HepG2 (cell line): ENCODE results near the gene TULP3. TPM values are rescaled to one million over a fixed set of nuclear protein-coding genes. Genes with fewer than 3 reads are reported as not detected.
A peak's percentile ranks its signal among the peaks of the same experiment; 100 is the strongest.

Source experiments
- FOXC1 ChIP-seq: sonication (generic); formaldehyde crosslinking; IDR thresholded peaks from 2 replicates; pipeline ENCODE4 v1.8.0; 2022; ENCODE audit warnings: mild to moderate bottlenecking, missing genetic modification reagents, borderline replicate concordance
- FOXJ3 ChIP-seq: sonication (generic); formaldehyde crosslinking; IDR thresholded peaks from 2 replicates; pipeline ENCODE4 v1.4.0; 2020; ENCODE audit warnings: missing genetic modification reagents, mild to moderate bottlenecking, borderline replicate concordance
- GLI4 ChIP-seq: sonication (generic); formaldehyde crosslinking; IDR thresholded peaks from 2 replicates; pipeline ENCODE4 v1.5.1; 2020; ENCODE audit warnings: missing genetic modification reagents, mild to moderate bottlenecking, moderate library complexity, borderline replicate concordance
- HOXA3 ChIP-seq: sonication (generic); formaldehyde crosslinking; IDR thresholded peaks from 2 replicates; pipeline ENCODE4 v1.5.0; 2020; ENCODE audit warnings: missing genetic modification reagents
- KAT8 ChIP-seq: IDR thresholded peaks from 2 replicates; pipeline ENCODE4 v1.6.1; 2016; ENCODE audit warnings: missing genetic modification reagents, missing compliant biosample characterization
- KDM6A ChIP-seq: IDR thresholded peaks from 2 replicates; pipeline ENCODE4 v1.6.1; 2016; ENCODE audit warnings: low read depth
- KMT2A ChIP-seq: sonication (generic); formaldehyde crosslinking; IDR thresholded peaks from 2 replicates; pipeline ENCODE4 v1.4.0; 2020; ENCODE audit warnings: missing genetic modification reagents
- MAZ ChIP-seq, 2 experiments: sonication (generic) in 1 of 2; formaldehyde crosslinking in 1 of 2; IDR thresholded peaks; 2 replicates each; pipeline versions ENCODE4 v1.5.0 to v1.6.1; 2012 to 2020; ENCODE audit warnings: low read depth in 2 of 2, mild to moderate bottlenecking in 2 of 2, borderline replicate concordance in 1 of 2, improper control_type of control experiment in 1 of 2, low read length in 1 of 2, missing genetic modification reagents in 1 of 2, moderate library complexity in 1 of 2
- MYNN ChIP-seq: sonication (generic); formaldehyde crosslinking; IDR thresholded peaks from 2 replicates; pipeline ENCODE4 v1.4.0; 2020; ENCODE audit warnings: mild to moderate bottlenecking, low read depth, missing genetic modification reagents
- NPAS2 ChIP-seq: sonication (generic); formaldehyde crosslinking; IDR thresholded peaks from 2 replicates; pipeline ENCODE4 v1.8.0; 2022; ENCODE audit warnings: mild to moderate bottlenecking, missing genetic modification reagents, borderline replicate concordance
- NR2C2 ChIP-seq: sonication (generic); formaldehyde crosslinking; IDR thresholded peaks from 2 replicates; pipeline ENCODE4 v1.4.0; 2020; ENCODE audit warnings: missing genetic modification reagents, mild to moderate bottlenecking, moderate library complexity, borderline replicate concordance
- PLRG1 ChIP-seq: fragments of 450-650 bp; conservative IDR thresholded peaks from 2 replicates; pipeline ENCODE4 v1.6.1; 2016
- RBAK ChIP-seq: sonication (generic); formaldehyde crosslinking; IDR thresholded peaks from 2 replicates; pipeline ENCODE4 v1.5.1; 2020; ENCODE audit warnings: mild to moderate bottlenecking, missing genetic modification reagents
- REL ChIP-seq: sonication (generic); formaldehyde crosslinking; conservative IDR thresholded peaks from 2 replicates; pipeline ENCODE4 v1.8.0; 2022; ENCODE audit warnings: mild to moderate bottlenecking, missing genetic modification reagents, moderate library complexity
- SALL2 ChIP-seq: sonication (generic); formaldehyde crosslinking; IDR thresholded peaks from 2 replicates; pipeline ENCODE4 v1.8.1; 2023; ENCODE audit warnings: mild to moderate bottlenecking, missing genetic modification reagents, inconsistent platforms
- SKI ChIP-seq: fragments of 450-650 bp; IDR thresholded peaks from one replicate; pipeline ENCODE4 v1.6.1; 2018; ENCODE audit warnings: mild to moderate bottlenecking; ENCODE audit not compliant: partially characterized antibody
- TCF12 ChIP-seq, 2 experiments: fragments of 450-650 bp in 1 of 2; sonication (generic) in 1 of 2; formaldehyde crosslinking in 1 of 2; IDR thresholded peaks; 2 replicates each; pipeline versions ENCODE4 v1.6.1 to v1.8.0; 2017 to 2022; ENCODE audit warnings: antibody characterized with exemption in 1 of 2, mild to moderate bottlenecking in 1 of 2, missing genetic modification reagents in 1 of 2, moderate library complexity in 1 of 2
- ZBTB21 ChIP-seq: sonication (generic); formaldehyde crosslinking; IDR thresholded peaks from 2 replicates; pipeline ENCODE4 v1.4.0; 2020; ENCODE audit warnings: missing genetic modification reagents
- ZNF263 ChIP-seq: sonication (generic); formaldehyde crosslinking; IDR thresholded peaks from 2 replicates; pipeline ENCODE4 v1.4.0; 2020; ENCODE audit warnings: missing genetic modification reagents
- ZNF333 ChIP-seq: sonication (generic); formaldehyde crosslinking; IDR thresholded peaks from 2 replicates; pipeline ENCODE4 v1.4.0; 2020; ENCODE audit warnings: mild to moderate bottlenecking, missing genetic modification reagents, borderline replicate concordance
- ZNF512B ChIP-seq: sonication (generic); formaldehyde crosslinking; IDR thresholded peaks from 2 replicates; pipeline ENCODE4 v1.5.1; 2020; ENCODE audit warnings: missing genetic modification reagents, mild to moderate bottlenecking, borderline replicate concordance
- ZNF704 ChIP-seq: sonication (generic); formaldehyde crosslinking; IDR thresholded peaks from 2 replicates; pipeline ENCODE4 v1.8.1; 2023; ENCODE audit warnings: mild to moderate bottlenecking, inconsistent platforms, moderate library complexity, missing genetic modification reagents, borderline replicate concordance
- polyA plus RNA-seq, 8 experiments: library from polyadenylated mRNA; depleted of rRNA in 3 of 8; stranded (reverse) in 7 of 8; unstranded in 1 of 8; fragments of >200 nt; fragmentation: Illumina TruSeq in 4 of 8; extraction: Trizol in 4 of 8; gene quantifications; 2 replicates each; pipeline versions ENCODE4 v1.2.1 to v1.2.3, GENCODE V29; 2011 to 2016; ENCODE audit warnings: low read depth in 4 of 8, missing spikeins in 1 of 8, mixed read lengths in 1 of 8; ENCODE audit not compliant: insufficient read depth in 1 of 8
- total RNA-seq, 5 experiments: library from RNA; depleted of rRNA; stranded (reverse); fragments of >200 nt; fragmentation: Illumina TruSeq; extraction: Trizol; gene quantifications; 2 replicates each; pipeline ENCODE4 v1.2.3, GENCODE V29; 2016; ENCODE audit warnings: low read depth in 1 of 5
- TF ChIP-seq, protein P1 (sequence below): sonication (generic); formaldehyde crosslinking; conservative IDR thresholded peaks from 2 replicates; pipeline ENCODE4 v1.5.0; 2020; ENCODE audit warnings: missing genetic modification reagents
- TF ChIP-seq, protein P2 (sequence below): sonication (generic); formaldehyde crosslinking; IDR thresholded peaks from 2 replicates; pipeline ENCODE4 v1.8.1; 2023; ENCODE audit warnings: missing genetic modification reagents, mild to moderate bottlenecking, borderline replicate concordance

Gene TULP3
- total and polyA plus RNA-seq, 2 of the 13 experiments (the other 11 are each of a cell fraction or from before 2014, with no cell fraction given) = 11.2 to 13.2 TPM

GRCh38 chr12:2963154-2963759 lies 72.6 kb downstream of the TULP3 start (continued):
- TF ChIP-seq TCF12 (IDR thresholded peaks at IDR 0.05) (no peak), TCF12 (CRISPR knock-in tag; IDR thresholded peaks at IDR 0.05) (0 out of 2 replicates have a peak, but pooled peaks have one; percentile 69), FOXJ3 (no peak), NR2C2 (CRISPR knock-in tag) (peak; percentile 45), FOXC1 (no peak), MYNN (no peak), KAT8 (no peak; the same call in none of the 2 replicates), HOXA3 (CRISPR knock-in tag) (peak; percentile 75), ZNF512B (CRISPR knock-in tag) (no peak), ZBTB21 (no peak), MAZ (IDR thresholded peaks at IDR 0.05; ENCODE audit: borderline replicate concordance, low read depth, low read length) (no peak), MAZ (CRISPR knock-in tag; IDR thresholded peaks at IDR 0.05; ENCODE audit: low read depth) (no peak; the same call in 1 of the 2 replicates), ZNF333 (CRISPR knock-in tag) (no peak), KDM6A (CRISPR knock-in tag) (peak; percentile 83), PLRG1 (no peak), REL (CRISPR knock-in tag) (no peak), ZNF263 (CRISPR knock-in tag) (peak; percentile 91), KMT2A (CRISPR knock-in tag) (peak; percentile 22; the same call in 1 of the 2 replicates), SKI (peak; percentile 24), RBAK (no peak), ZNF704 (CRISPR knock-in tag) (no peak), SALL2 (CRISPR knock-in tag) (0 out of 2 replicates have a peak, but pooled peaks have one; percentile 40), GLI4 (CRISPR knock-in tag) (no peak), NPAS2 (CRISPR knock-in tag) (no peak)
- TF ChIP-seq, protein P1, sequence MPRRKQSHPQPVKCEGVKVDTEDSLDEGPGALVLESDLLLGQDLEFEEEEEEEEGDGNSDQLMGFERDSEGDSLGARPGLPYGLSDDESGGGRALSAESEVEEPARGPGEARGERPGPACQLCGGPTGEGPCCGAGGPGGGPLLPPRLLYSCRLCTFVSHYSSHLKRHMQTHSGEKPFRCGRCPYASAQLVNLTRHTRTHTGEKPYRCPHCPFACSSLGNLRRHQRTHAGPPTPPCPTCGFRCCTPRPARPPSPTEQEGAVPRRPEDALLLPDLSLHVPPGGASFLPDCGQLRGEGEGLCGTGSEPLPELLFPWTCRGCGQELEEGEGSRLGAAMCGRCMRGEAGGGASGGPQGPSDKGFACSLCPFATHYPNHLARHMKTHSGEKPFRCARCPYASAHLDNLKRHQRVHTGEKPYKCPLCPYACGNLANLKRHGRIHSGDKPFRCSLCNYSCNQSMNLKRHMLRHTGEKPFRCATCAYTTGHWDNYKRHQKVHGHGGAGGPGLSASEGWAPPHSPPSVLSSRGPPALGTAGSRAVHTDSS (CRISPR knock-in tag) = no peak
- TF ChIP-seq, protein P2, sequence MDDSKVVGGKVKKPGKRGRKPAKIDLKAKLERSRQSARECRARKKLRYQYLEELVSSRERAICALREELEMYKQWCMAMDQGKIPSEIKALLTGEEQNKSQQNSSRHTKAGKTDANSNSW (CRISPR knock-in tag) = no peak
